HepG2 (cell line): ENCODE measurements around the gene DNAJC7. TPM values are rescaled to one million over a fixed set of nuclear protein-coding genes. Genes with fewer than 3 reads are reported as not detected.

Experiments
- ATF1 ChIP-seq: IDR thresholded peaks from 2 replicates; pipeline ENCODE4 v1.6.1; 2016; ENCODE audit warnings: mild to moderate bottlenecking, control low read depth
- CENPT ChIP-seq: sonication (generic); formaldehyde crosslinking; IDR thresholded peaks from 2 replicates; pipeline ENCODE4 v1.8.0; 2022; ENCODE audit warnings: low read depth, mild to moderate bottlenecking, moderate library complexity, missing genetic modification reagents
- ETV5 ChIP-seq: IDR thresholded peaks from 2 replicates; pipeline ENCODE4 v1.6.1; 2018; ENCODE audit warnings: missing biosample characterization, missing genetic modification reagents, inconsistent platforms, borderline replicate concordance
- FOXC1 ChIP-seq: sonication (generic); formaldehyde crosslinking; IDR thresholded peaks from 2 replicates; pipeline ENCODE4 v1.8.0; 2022; ENCODE audit warnings: mild to moderate bottlenecking, missing genetic modification reagents, borderline replicate concordance
- HCFC1 ChIP-seq: fragments of 150-350 bp; IDR thresholded peaks from 2 replicates; pipeline ENCODE4 v1.6.1; 2014; ENCODE audit warnings: low read depth, low read length
- HNRNPK ChIP-seq: fragments of 200-400 bp; formaldehyde crosslinking; IDR thresholded peaks from 2 replicates; pipeline ENCODE4 v1.6.1; 2018; ENCODE audit warnings: low read length, low read depth, moderate library complexity, mild to moderate bottlenecking; ENCODE audit not compliant: poor library complexity, severe bottlenecking
- MTF1 ChIP-seq: sonication (generic); formaldehyde crosslinking; IDR thresholded peaks from 2 replicates; pipeline ENCODE4 v1.5.0; 2020; ENCODE audit warnings: missing genetic modification reagents
- NAIF1 ChIP-seq: sonication (generic); formaldehyde crosslinking; IDR thresholded peaks from 2 replicates; pipeline ENCODE4 v1.5.0; 2020; ENCODE audit warnings: mild to moderate bottlenecking, missing genetic modification reagents, borderline replicate concordance
- NFYB ChIP-seq: sonication (generic); formaldehyde crosslinking; IDR thresholded peaks from 2 replicates; pipeline ENCODE4 v1.4.0; 2020; ENCODE audit warnings: missing genetic modification reagents
- PCBP2 ChIP-seq: fragments of 200-400 bp; formaldehyde crosslinking; optimal IDR thresholded peaks from 2 replicates; pipeline ENCODE3; 2018; ENCODE audit warnings: low read length, low read depth; ENCODE audit not compliant: poor library complexity, severe bottlenecking
- PLRG1 ChIP-seq: fragments of 450-650 bp; conservative IDR thresholded peaks from 2 replicates; pipeline ENCODE4 v1.6.1; 2016
- RORA ChIP-seq: sonication (generic); formaldehyde crosslinking; IDR thresholded peaks from 2 replicates; pipeline ENCODE4 v1.5.0; 2020; ENCODE audit warnings: mild to moderate bottlenecking, missing genetic modification reagents, moderate library complexity
- SSRP1 ChIP-seq: IDR thresholded peaks from 2 replicates; pipeline ENCODE4 v1.6.1; 2016; ENCODE audit warnings: control low read depth
- ZFP82 ChIP-seq: sonication (generic); formaldehyde crosslinking; IDR thresholded peaks from 2 replicates; pipeline ENCODE4 v1.5.1; 2020; ENCODE audit warnings: mild to moderate bottlenecking, missing genetic modification reagents, borderline replicate concordance
- ZNF33B ChIP-seq: sonication (generic); formaldehyde crosslinking; IDR thresholded peaks from 2 replicates; pipeline ENCODE4 v1.5.1; 2020; ENCODE audit warnings: mild to moderate bottlenecking, missing genetic modification reagents
- ZNF790 ChIP-seq: sonication (generic); formaldehyde crosslinking; IDR thresholded peaks from 2 replicates; pipeline ENCODE4 v1.8.0; 2022; ENCODE audit warnings: missing genetic modification reagents, mild to moderate bottlenecking, borderline replicate concordance
- polyA plus RNA-seq, 8 experiments: library from polyadenylated mRNA; depleted of rRNA in 3 of 8; stranded (reverse) in 7 of 8; unstranded in 1 of 8; fragments of >200 nt; fragmentation: Illumina TruSeq in 4 of 8; extraction: Trizol in 4 of 8; gene quantifications; 2 replicates each; pipeline versions ENCODE4 v1.2.1 to v1.2.3, GENCODE V29; 2011 to 2016; ENCODE audit warnings: low read depth in 4 of 8, missing spikeins in 1 of 8, mixed read lengths in 1 of 8; ENCODE audit not compliant: insufficient read depth in 1 of 8
- total RNA-seq, 5 experiments: library from RNA; depleted of rRNA; stranded (reverse); fragments of >200 nt; fragmentation: Illumina TruSeq; extraction: Trizol; gene quantifications; 2 replicates each; pipeline ENCODE4 v1.2.3, GENCODE V29; 2016; ENCODE audit warnings: low read depth in 1 of 5
- TF ChIP-seq, protein P1 (sequence below): IDR thresholded peaks from 2 replicates; pipeline ENCODE4 v1.6.1; 2016; ENCODE audit warnings: missing genetic modification reagents, missing compliant biosample characterization
- TF ChIP-seq, protein P2 (sequence below): IDR thresholded peaks from 2 replicates; pipeline ENCODE4 v1.6.1; 2016; ENCODE audit warnings: mild to moderate bottlenecking
- TF ChIP-seq, protein P3 (sequence below): sonication (generic); formaldehyde crosslinking; IDR thresholded peaks from 2 replicates; pipeline ENCODE4 v1.9.0; 2021; ENCODE audit warnings: missing genetic modification reagents, mild to moderate bottlenecking, borderline replicate concordance
- TF ChIP-seq, protein P4 (sequence below): sonication (generic); formaldehyde crosslinking; IDR thresholded peaks from 2 replicates; pipeline ENCODE4 v1.4.0; 2020; ENCODE audit warnings: missing genetic modification reagents
- TF ChIP-seq, protein P5 (sequence below): sonication (generic); formaldehyde crosslinking; IDR thresholded peaks from 2 replicates; pipeline ENCODE4 v1.4.0; 2020; ENCODE audit warnings: missing genetic modification reagents

Gene DNAJC7
- total and polyA plus RNA-seq, 2 of the 13 experiments (the other 11 are each of a cell fraction or from before 2014, with no cell fraction given) = 47.7 to 132 TPM

DNA sequence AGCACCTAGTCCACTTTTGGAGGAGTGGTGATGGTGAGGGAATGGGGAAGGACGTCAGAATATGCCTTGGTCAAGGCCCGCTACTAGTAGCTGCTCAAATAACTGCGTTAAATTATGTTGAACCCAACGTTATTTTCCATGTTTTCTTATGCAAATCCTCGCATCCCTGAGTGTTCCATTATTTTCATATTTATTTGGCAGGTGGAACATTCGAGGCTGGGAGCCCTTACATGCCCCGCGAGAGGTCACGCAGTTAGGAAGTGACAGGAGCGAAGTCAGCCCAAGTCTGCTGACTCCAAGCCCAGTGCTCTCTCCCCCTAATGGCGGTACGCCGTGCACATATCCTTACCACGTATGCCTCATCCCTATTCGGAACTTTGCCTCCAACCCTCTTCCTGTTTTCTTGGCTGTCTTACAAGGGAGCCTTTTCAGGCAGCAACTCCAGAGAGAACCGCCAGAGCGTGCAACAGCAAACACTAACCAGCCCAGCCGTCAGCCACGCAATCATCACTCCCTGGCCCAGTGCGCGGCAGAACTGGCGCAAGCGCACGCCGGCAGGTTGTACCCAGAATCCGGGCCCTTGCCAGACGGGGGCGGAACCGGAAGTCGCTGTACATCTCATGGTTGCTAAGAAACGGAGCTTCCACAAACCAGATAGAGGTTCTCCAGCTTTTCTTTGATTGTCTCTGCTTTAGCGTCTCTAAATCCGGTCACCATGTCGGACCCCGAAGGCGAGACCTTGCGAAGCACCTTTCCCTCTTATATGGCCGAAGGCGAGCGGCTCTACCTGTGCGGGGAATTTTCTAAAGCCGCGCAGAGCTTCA, 87.0 kb downstream of the DNAJC7 start, which contains the start of gene ODAD4 (continued):
- TF ChIP-seq PLRG1 (no peak), ETV5 (peak; percentile 89; the same call in 1 of the 2 replicates), CENPT (no peak), ATF1 (CRISPR knock-in tag) (no peak), SSRP1 (CRISPR knock-in tag) (peak; percentile 76; the same call in 1 of the 2 replicates), ZFP82 (CRISPR knock-in tag) (0 out of 2 replicates have a peak, but pooled peaks have one; percentile 76), NAIF1 (CRISPR knock-in tag) (peak; percentile 93), ZNF33B (CRISPR knock-in tag) (peak; percentile 84; the same call in 1 of the 2 replicates), MTF1 (CRISPR knock-in tag) (no peak; the same call in 1 of the 2 replicates), NFYB (peak; percentile 35; the same call in 1 of the 2 replicates), FOXC1 (CRISPR knock-in tag) (peak; percentile 95), PCBP2 (no peak), HCFC1 (peak; percentile 28; the same call in 1 of the 2 replicates), HNRNPK (no peak), RORA (CRISPR knock-in tag) (no peak), ZNF790 (peak; percentile 62; the same call in 1 of the 2 replicates)
- TF ChIP-seq, protein P1, sequence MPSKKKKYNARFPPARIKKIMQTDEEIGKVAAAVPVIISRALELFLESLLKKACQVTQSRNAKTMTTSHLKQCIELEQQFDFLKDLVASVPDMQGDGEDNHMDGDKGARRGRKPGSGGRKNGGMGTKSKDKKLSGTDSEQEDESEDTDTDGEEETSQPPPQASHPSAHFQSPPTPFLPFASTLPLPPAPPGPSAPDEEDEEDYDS = peak; percentile 84
- TF ChIP-seq, protein P2, sequence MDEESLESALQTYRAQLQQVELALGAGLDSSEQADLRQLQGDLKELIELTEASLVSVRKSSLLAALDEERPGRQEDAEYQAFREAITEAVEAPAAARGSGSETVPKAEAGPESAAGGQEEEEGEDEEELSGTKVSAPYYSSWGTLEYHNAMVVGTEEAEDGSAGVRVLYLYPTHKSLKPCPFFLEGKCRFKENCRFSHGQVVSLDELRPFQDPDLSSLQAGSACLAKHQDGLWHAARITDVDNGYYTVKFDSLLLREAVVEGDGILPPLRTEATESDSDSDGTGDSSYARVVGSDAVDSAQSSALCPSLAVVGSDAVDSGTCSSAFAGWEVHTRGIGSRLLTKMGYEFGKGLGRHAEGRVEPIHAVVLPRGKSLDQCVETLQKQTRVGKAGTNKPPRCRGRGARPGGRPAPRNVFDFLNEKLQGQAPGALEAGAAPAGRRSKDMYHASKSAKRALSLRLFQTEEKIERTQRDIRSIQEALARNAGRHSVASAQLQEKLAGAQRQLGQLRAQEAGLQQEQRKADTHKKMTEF (CRISPR knock-in tag) = peak; percentile 85
- TF ChIP-seq, protein P3, sequence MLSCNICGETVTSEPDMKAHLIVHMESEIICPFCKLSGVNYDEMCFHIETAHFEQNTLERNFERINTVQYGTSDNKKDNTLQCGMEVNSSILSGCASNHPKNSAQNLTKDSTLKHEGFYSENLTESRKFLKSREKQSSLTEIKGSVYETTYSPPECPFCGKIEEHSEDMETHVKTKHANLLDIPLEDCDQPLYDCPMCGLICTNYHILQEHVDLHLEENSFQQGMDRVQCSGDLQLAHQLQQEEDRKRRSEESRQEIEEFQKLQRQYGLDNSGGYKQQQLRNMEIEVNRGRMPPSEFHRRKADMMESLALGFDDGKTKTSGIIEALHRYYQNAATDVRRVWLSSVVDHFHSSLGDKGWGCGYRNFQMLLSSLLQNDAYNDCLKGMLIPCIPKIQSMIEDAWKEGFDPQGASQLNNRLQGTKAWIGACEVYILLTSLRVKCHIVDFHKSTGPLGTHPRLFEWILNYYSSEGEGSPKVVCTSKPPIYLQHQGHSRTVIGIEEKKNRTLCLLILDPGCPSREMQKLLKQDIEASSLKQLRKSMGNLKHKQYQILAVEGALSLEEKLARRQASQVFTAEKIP (CRISPR knock-in tag) = no peak
- TF ChIP-seq, protein P4, sequence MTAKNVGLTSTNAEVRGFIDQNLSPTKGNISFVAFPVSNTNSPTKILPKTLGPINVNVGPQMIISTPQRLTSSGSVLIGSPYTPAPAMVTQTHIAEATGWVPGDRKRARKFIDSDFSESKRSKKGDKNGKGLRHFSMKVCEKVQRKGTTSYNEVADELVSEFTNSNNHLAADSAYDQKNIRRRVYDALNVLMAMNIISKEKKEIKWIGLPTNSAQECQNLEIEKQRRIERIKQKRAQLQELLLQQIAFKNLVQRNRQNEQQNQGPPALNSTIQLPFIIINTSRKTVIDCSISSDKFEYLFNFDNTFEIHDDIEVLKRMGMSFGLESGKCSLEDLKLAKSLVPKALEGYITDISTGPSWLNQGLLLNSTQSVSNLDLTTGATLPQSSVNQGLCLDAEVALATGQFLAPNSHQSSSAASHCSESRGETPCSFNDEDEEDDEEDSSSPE (CRISPR knock-in tag) = peak; percentile 93
- TF ChIP-seq, protein P5, sequence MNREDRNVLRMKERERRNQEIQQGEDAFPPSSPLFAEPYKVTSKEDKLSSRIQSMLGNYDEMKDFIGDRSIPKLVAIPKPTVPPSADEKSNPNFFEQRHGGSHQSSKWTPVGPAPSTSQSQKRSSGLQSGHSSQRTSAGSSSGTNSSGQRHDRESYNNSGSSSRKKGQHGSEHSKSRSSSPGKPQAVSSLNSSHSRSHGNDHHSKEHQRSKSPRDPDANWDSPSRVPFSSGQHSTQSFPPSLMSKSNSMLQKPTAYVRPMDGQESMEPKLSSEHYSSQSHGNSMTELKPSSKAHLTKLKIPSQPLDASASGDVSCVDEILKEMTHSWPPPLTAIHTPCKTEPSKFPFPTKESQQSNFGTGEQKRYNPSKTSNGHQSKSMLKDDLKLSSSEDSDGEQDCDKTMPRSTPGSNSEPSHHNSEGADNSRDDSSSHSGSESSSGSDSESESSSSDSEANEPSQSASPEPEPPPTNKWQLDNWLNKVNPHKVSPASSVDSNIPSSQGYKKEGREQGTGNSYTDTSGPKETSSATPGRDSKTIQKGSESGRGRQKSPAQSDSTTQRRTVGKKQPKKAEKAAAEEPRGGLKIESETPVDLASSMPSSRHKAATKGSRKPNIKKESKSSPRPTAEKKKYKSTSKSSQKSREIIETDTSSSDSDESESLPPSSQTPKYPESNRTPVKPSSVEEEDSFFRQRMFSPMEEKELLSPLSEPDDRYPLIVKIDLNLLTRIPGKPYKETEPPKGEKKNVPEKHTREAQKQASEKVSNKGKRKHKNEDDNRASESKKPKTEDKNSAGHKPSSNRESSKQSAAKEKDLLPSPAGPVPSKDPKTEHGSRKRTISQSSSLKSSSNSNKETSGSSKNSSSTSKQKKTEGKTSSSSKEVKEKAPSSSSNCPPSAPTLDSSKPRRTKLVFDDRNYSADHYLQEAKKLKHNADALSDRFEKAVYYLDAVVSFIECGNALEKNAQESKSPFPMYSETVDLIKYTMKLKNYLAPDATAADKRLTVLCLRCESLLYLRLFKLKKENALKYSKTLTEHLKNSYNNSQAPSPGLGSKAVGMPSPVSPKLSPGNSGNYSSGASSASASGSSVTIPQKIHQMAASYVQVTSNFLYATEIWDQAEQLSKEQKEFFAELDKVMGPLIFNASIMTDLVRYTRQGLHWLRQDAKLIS = no peak
